ENCODE data around the gene PHF14.

DNA sequence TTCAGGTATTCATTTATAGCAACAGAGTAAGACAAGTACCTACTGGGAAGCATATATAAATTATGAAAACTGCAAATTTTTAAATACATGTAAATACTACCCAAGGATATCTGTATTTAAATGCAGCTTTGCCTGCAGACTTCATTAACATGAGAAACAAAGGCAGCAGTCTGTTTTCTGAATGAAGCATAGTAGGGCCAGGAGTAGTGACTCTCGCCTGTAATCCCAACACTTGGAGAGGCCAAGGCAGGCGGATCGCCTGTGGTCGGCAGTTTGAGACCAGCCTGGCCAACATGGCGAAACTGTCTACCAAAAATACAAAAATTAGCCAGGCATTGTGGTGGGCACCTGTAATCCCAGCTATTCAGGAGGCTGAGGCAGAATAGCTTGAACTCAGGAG is 42.5 kb upstream of the PHF14 start:
- TF ChIP-seq YY1 (IDR thresholded peaks at IDR 0.05; ENCODE audit: insufficient read depth, insufficient read length) (no peak), SUZ12 (IDR thresholded peaks at IDR 0.05; ENCODE audit: extremely low read depth, insufficient read depth, insufficient read length) (no peak)
